Panc1 (cell line): ENCODE data around the gene SRCIN1.

Source experiments
- CTCF ChIP-seq: fragments of 450-650 bp; IDR thresholded peaks from 2 replicates; pipeline ENCODE4 v1.5.1; 2017; ENCODE audit warnings: mild to moderate bottlenecking
- POLR2AphosphoS5 ChIP-seq: IDR thresholded peaks from 2 replicates; pipeline ENCODE4 v1.6.1; 2012; ENCODE audit warnings: mild to moderate bottlenecking, low read depth, low read length, moderate library complexity
- REST ChIP-seq, 2 experiments: IDR thresholded peaks; 2 replicates each; pipeline ENCODE4 v1.6.1; 2011 to 2012; ENCODE audit warnings: low read depth in 2 of 2, control low read depth in 1 of 2, low read length in 1 of 2, mild to moderate bottlenecking in 1 of 2, moderate library complexity in 1 of 2; ENCODE audit not compliant: insufficient read depth in 1 of 2

- TF ChIP-seq REST (IDR thresholded peaks at IDR 0.05; ENCODE audit: insufficient read depth in 1 of 2, low read depth in 2 of 2, low read length in 1 of 2) (no peak), CTCF (no peak), POLR2AphosphoS5 (no peak)
These were observed 59.4 kb downstream of the SRCIN1 start for GRCh38 chr17:38546396-38546795.
